Hematopoietic multipotent progenitor cell treated with erythropoietin and hydrocortisone succinate and interleukin-3 and kit ligand, for 4 days (in vitro differentiated cells): ENCODE results near the gene LYL1.

ENCODE experiments used
- DNase-seq: peaks from one replicate; pipeline ENCODE4 v3.0.0-alpha.2; 2015

The LYL1 gene

GRCh38 chr19:13091400-13092157 lies 11.1 kb downstream of the LYL1 start:
- peak; percentile 70 for DNase-seq

- no peak for DNase-seq
Observed at GRCh38 chr19:13090511-13091231, 12.0 kb downstream of the LYL1 start.

DNA sequence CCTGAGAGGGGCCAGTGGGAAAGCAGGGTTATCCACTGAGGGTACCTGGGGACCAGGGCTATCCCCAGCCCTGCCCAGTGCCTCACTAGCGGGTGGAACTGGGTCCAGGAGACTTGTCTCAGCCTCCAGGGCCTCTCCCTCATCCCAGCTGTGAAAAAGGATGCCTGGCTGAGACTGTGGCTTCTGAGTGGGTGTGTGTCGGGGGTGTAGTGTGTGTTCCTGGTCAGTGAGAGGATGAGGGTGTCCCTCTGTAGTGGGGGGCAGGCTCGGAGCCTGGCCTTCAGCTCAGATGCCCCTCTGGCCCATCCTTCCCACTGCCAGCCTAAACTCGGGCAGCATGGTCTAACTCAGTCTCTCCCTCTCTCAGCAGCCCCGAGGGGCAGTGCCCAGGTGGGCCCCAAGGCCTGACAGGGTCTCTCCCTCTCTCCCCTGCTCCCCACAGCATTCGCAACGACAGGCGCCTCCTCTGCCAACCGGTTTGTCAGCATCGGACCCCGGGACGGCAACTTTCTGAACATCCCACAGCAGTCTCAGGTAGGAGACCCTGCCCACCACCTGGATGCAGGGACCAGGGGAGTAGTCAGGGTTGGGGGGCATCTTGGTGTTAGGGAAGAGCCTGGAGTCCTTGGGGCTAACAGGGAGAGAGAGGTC lies 12.7 kb downstream of the LYL1 start:
- no peak for DNase-seq

GRCh38 chr19:13089139-13089856 lies 13.4 kb downstream of the LYL1 start:
- DNase-seq, result peak; percentile 74

GRCh38 chr19:13087795-13088537 lies 14.7 kb downstream of the LYL1 start:
- no peak for DNase-seq

DNA sequence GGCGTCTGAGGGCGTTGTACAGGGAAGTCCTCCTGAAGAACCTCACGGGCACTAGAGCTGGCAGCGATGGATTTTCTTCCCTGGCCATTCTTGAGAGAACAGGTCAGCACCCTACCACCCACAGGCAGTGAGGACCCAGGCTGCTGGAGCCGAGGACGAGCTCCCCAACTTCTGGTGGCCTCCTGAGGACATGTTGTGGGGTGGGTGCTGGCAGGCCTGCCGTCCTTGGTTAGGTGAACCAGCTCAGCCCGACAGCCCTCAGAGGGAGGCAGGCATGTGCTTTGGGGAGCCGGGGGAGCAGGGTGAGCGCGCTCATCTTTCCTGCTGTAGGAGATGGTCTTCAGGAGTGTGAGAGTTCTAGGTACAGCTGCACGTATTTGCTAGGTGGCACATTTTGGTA lies 15.4 kb downstream of the LYL1 start:
- DNase-seq, result no peak

DNA sequence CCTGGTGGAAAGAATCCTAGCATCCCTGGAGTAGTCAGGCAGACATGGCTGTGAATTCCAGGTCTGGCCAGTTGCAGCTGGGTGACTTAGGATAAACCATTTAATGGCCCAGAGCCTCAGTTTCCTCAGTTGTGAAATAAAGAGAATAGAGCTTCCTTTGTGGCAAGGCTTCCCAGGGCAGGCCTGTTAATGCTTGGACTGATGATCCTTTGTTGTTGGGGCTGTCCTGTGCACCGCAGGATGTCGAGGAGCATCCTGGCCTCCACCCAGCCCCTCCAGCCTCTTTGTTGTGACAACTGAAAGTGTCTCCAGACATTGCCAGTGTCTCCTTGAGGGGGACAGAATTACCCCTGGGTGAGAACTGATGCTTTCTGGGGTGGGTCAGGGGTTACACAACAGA lies 16.3 kb downstream of the LYL1 start:
- DNase-seq, result no peak

- DNase-seq, result peak; percentile 46
Observed at GRCh38 chr19:13085666-13086065, 17.0 kb downstream of the LYL1 start.

GRCh38 chr19:13083627-13084026 lies 19.0 kb downstream of the LYL1 start:
- no peak for DNase-seq

- no peak for DNase-seq
Observed at GRCh38 chr19:13083008-13083404, 19.7 kb downstream of the LYL1 start.

DNA sequence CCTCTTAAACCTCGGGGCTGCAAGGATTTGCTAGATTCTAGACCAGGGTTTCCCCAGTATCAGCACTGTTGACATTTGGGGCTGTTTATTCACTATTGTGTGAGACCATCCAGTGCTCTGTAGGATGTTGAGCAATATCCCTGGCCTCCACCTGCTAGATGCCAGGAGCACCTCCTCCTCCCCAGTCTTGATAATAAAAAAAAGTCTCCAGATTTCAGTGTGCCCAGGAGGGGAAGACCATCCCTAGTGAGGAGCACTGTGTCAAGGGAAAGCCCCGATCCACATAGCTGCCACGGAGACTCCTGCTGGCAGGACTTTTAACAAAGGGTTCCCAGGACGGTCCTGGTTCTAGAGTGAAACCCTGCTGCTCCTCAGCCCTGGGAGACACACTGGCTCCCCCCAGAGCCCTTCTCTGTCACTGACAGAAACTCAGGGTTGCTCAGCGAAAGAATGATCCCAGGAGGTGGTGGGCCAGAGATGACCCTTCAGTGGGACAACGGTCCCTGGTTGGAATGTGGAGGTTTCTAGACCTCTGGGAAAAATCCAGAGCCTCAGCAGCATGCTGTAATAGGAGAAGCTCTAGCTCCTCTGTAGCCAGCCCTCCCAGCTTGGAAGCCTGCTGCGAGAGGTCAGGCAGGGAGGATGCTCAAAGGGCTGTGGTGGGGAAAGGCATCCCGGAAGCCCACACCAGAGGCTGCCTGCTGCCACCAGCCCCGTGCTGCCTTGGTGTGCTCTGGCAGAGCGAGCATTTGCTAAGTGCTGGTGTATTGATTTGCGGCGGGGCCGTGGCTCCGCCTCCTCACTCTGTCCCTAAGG lies 20.3 kb downstream of the LYL1 start:
- DNase-seq, result peak; percentile 74

DNA sequence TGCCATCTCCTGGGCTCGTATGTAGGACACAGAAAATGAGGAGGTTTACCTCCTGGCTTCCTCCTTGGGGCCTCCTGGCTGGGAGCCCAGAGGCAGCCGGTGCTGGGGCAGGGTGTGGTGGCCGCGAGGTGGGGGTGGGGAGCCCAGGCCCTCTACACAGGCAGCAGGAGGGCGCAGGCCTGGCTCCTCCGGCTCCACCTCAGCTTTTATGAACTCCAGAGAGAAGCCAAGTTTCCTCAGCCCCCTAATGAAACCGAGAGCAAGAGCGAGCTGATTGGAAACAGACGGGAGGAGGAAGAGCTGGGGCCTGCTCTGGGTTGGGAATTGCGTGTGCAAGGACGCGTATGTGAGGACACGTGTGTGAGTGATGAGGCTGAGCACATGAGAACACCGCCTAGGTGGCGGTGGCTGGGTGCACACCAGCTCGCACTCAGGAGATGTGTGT lies 23.1 kb downstream of the LYL1 start:
- DNase-seq, result peak; percentile 93

- DNase-seq, result no peak
Observed at GRCh38 chr19:13078897-13079541, 23.6 kb downstream of the LYL1 start.

GRCh38 chr19:13078381-13078780 lies 24.3 kb downstream of the LYL1 start:
- no peak for DNase-seq

GRCh38 chr19:13077240-13077639 lies 25.4 kb downstream of the LYL1 start:
- peak; percentile 89 for DNase-seq

DNA sequence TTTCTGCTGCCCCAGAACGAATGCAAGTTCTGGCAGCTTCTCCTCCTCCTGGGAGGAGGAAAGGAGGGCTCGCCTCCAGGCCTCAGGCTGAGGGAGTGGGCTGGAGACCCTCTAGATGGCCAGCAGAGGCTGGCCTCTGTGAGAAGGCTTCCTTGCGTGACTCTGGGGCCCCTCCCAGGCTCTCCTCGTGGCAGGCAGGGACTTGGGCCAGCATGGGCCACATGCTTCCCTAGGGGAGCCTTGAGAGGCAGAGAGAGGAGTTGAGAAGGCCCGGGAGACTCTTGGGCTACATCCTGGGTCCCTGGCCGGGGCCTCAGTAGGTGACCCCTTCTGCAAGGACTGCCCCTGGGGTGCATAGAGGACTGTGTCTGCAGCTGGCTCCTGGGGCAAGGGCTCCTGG lies 25.9 kb downstream of the LYL1 start:
- DNase-seq, result no peak

GRCh38 chr19:13076320-13076719 lies 26.3 kb downstream of the LYL1 start:
- no peak for DNase-seq

DNA sequence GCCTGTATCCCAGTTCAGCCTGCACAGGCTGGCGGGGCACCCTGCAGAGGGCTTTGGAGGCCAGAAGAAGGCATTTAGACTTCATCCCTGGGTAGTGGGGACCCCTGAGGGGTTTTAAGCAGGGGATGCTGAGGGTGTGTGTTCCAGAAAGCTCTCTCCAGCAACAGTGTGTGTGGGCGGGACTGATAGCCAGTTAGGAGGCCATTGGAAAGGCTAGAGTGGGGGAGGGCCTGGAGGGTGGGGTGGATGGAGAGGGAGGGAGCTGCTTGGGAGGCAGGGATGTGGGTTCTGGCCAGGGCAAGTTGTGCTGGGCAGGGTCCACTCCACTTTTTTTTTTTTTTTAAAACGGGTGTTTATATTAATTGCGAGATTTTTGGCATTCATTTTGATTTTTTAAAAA lies 28.3 kb downstream of the LYL1 start:
- DNase-seq, result no peak

GRCh38 chr19:13073263-13073662 lies 29.4 kb downstream of the LYL1 start:
- DNase-seq, result no peak

GRCh38 chr19:13072188-13072908 lies 30.3 kb downstream of the LYL1 start:
- DNase-seq, result no peak
